DLD1 (cell line): ENCODE data around the gene SLC1A7.

Experiments
- in situ Hi-C: cut with HindIII; loops from 2 replicates; pipeline ENCODE4 v1.10.0; 2017; ENCODE audit warnings: low sequenced_read_pairs

The SLC1A7 gene

DNA sequence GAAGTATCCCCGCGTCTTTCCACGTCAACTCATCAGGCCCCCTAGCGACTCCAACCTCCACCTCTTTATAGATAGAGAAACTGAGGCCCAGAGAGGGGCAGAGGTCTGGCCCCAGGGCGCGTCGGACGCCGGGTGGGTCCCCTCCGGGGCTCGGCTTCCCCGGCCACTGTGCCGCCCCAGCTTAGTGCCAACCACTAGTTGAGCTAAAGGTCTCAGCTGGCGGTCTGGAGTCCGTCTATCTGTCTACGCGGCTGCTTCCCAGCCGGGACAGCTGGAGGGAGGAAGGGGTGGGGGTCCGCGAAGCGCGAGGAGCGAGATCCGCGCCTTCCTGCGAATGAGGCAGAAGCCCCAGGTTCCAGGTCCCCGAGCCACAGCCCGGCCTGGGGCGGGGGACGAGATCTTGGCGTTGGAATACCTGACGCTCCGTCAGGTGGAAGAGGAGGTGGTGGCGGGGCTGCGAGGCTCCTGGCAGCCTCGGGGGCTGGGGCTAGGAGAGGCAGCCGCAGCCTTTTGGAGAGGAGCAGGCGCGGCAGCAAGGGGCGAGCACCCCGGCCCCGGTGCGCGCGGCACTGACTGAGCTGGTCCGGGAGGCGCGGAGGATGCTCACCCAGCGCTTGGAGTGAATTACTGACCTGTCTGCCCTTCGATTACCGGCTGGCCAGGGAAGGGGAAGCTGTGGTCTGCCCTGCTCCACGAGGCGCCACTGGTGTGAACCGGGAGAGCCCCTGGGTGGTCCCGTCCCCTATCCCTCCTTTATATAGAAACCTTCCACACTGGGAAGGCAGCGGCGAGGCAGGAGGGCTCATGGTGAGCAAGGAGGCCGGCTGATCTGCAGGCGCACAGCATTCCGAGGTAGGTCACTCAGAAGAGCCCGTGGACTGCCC is 79.5 kb downstream of the SLC1A7 start:
- in situ Hi-C loops = no loop called here

DNA sequence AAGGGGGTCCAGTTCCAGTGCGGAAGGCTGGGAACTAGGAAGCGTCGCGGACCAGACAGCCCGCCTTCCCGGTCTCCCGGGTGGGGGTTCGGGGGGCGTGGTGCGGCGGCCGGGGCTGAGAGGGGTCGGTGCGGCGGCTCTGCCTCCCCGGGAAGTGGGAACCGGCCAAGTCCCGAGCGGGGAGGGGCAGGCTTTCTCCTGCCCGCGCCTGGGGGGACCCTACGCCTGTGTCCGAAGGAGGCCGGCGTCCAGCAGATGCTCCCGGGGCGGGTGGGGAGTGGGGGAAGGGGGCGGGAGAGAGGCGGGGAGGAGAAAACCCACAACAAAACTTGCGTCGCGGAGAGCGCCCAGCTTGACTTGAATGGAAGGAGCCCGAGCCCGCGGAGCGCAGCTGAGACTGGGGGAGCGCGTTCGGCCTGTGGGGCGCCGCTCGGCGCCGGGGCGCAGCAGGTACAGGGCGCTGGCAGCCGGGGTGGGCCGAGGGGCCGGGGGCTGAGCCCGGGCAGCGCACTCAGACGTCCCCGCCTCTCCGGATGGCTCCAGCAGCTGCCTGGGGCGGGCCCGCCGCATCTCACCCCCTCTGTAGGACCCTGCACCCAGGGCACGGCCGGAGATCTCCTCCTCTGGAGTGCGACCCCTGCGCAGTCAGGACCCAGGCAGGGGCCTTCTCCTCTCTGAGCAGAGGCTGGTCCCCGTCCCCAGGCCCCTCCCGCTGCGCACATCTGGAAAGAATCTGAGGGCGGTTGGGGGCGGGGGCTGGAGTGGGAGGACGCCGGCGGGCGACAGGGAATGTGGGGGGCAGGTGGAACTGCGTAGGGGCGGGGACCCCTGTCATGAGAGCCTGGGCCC is 80.4 kb downstream of the SLC1A7 start, which contains the start of gene PODN:
PODN (plus strand) TSS at position 355 of the 849 bp plus-strand sequence. CDS start 7,643 bp downstream, outside the sequence.
- in situ Hi-C loops = no loop called here

DNA sequence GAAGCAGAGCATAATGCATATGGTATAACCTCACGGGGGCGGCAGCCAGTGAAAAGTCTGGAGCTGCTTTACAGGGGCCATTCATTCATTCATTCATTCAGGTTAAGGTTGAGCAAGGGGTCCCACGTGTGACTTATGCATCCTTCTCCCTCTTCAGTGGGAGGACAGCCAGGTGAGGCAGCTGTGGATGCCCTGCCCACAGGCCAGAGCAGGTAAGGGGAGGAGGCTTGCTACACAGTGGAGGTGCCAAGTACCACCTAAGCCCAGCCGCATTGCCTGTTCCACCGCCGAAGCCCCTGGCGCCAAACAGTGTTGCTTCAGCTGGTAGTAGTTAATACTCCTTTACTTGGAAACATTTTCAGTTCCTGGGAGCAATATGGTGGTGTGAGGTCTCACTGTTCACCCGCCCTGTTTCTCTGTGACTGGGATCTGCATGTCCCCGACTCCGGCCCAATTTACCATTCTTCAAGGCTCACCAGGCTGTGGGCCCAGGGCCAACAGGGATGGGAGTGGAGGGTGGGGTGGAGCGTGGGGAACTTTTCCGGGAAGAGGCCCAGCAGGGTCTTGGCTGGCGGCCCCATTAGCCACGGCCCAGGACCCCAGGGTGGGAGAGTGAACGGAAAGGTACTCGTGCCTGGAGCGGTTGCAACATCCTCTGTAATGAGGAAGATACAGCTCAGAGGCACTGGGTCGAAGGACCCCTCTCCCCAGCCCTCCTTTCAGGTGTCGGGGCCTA is 81.1 kb downstream of the SLC1A7 start:
- in situ Hi-C loops = no loop called here

DNA sequence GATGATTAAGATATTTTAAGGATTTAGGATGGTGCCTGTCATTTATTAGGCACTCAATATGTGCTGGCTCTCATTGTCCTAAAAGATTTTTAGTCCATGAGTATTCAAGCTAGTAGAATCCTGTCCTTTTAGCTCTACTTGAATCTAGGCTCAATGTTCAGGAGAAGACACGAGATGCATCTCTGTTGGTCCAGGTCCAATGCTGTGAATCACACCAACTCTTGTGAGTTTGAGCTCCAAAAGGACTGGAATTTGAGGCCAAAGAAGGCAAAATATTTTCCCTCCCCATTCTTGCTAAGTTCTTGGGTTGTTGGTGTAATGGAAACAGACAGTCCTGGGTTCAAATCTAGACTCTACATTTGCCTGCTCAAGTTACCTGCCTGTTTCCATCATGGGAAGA is 81.9 kb downstream of the SLC1A7 start:
- in situ Hi-C loops = no loop called here

DNA sequence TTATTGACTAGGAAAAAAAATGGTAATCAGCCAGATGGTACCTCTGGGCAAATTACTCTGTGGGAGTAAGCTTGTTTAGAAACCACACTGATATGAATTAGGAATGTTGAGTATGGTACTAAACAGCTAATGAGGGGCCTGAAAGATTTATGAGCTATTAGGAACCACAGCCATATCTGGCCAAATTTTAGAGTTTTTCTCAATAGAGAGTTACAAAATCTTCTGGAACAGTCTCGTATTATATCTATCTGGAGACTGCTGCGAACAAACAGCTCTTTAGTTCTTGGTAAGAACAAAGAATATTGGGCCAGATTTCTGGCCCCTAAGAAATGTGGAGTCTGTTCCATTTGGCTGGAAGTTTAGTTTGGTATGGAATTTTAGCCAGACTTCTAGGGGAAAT is 85.3 kb downstream of the SLC1A7 start:
- in situ Hi-C loops = no loop called here

DNA sequence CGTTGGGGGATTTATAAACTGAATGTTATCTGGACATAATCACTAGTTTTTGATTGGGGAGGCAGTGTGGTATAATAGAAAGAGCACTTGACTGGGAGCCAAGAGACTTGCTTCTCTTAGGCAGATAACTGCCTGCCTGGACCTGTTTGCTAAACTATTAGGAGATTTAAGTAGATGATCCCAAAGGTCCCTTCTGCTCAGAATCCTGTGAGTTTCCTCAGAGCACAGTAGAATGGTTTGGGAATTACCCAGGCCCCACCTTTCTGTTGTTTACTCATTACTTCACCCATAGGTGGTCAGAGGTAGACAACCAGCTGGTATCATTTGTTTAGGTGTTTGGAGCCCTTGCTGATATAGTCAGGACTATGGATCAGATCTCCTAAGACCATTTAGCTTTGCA is 90.8 kb downstream of the SLC1A7 start:
- in situ Hi-C loops = no loop called here

DNA sequence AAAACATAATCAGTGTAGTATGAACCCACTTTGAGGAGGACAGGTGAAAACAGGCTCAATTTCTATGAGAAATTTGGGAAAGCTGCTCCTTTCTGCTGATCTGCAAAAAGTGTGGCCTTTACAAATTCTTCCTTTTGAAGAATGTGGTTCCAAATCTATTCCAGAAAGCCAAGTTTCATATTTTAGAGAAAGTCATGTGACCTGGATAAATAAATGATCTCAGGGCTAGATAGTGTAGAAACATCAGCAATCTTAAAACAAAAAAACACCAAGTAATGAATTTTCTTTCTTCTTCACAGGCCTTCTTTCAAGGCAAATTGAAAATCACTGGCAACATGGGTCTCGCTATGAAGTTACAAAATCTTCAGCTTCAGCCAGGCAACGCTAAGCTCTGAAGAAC is 92.1 kb downstream of the SLC1A7 start:
- in situ Hi-C loops = no loop called here

DNA sequence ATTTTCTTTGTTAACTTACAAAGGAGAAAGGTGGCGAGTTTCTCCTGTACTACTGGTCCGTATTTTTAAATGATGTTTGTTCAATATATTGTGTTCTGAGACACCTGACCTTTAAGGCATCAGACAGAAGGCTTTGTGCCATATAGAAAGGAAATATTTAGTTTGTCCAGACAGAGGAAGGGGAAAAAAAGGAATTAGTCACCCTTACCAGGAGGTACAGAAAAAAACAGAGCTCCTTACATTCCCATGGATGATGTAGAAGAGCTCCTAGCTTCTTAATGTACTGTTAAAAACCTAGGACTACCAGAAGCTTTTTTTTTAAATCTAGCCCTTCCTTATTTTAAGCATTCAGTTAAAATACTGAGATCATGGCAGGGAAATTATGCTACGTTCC is 92.9 kb downstream of the SLC1A7 start:
- in situ Hi-C loops = no loop called here

DNA sequence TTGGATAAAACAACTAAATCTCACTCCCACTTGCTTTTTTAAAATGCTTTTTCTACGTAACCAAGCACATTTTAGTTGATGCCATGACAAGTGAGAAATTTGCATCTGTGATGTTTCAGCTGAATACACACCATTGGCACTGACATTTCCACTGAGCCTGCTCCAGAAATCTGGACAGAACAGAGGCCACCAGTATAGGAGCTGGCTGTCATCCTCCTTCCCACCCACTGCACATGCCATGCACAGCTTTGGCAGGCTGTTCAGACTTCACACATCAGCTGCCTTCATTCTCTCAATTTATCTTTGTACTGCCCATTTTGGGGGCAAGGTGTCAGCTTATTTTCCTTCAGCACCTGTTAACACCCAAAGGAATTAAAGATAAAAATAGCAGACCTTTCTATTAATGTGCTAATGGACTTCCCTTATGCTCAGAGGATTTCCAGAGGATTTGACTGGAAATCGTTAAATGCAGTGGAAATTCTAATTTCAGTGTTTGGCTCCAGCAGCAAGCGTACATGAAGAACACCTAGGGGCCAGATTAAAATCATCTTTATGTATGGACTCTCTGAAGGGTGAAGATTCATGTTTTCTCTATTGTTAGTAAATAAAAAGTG is 93.4 kb downstream of the SLC1A7 start:
- in situ Hi-C loops = no loop called here

DNA sequence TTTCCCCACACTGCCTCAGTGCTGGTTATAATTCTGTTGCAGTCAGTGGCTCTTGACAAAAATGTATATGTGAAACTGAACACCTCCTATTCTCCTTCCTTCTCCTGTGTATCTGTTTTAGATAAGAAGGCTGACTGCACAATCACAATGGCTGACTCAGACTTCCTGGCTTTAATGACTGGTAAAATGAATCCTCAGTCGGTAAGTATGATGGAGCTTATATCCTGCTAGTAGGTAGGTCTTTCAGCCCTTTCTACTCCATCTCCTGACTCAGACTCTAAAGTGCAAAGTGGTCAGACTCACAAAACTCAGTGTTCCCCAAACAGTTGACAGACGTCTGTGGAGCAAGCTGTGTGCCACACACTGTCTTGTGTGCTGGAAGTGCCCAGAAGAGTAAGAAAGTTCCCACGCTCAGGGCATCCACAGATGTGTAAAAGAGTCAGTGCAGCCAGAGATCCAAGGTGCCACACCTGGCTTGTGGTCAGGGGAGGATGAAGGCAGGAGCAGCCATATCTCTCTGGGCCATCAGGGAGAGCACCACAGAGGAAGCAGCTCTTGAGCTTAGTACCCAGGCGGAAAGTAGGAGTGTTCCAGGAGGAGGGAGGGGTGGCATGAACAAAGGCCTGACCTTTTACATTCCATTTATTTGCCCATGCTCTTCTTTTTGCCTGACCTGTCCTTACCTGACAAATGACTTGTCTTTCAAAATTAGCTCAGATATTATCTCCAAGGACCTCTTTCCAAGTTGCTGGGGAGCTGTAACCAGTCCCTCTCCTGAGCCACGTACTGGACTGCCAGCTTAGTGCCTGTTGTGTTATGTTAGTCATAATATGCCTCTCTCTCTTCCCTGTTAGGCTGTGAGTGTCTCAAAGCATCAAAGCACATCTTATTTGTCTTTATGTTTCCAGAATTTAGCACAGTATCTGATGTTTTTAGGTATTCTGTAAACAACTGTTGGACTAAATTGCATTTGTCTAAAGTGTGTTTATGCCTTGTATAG is 94.4 kb downstream of the SLC1A7 start:
- in situ Hi-C loops = no loop called here

DNA sequence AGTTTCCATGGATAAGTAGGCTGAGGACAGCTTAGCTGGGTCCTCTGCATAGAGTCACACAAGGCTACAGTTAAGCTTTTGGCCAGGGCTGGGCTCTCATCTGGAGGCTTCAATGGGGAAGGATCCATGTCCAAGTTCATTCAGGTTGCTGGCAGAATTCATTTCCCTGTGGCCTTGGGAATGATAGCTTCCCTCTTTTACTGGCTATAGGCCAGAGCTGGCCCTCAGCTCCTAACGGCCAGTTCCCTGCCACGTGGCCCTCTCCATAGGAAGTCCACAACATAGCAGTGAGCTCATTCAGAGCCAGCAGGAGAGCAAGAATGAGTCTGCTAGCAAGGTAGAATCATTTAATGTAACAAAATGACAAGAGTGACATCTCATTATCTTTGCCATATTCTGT is 95.5 kb downstream of the SLC1A7 start:
- in situ Hi-C loops = no loop called here

DNA sequence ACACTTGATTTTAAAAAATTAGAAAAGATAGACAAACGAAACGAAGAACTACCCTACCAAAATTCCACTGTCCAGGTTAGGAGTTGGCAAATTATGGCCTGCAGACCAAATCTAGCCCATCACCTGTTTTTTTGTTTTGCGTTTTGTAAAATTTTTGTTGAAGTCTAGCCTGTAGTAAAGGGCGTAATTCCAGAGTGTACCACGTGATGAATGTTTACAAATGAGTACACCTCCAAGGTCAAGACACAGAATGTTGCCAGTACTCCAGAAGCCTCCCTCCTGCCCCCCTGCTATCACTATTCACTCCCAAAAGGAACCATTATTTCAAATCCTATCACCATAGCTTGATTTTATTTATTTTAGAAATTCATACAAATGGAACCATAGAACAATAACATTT is 97.5 kb downstream of the SLC1A7 start:
- in situ Hi-C loops = no loop called here

DNA sequence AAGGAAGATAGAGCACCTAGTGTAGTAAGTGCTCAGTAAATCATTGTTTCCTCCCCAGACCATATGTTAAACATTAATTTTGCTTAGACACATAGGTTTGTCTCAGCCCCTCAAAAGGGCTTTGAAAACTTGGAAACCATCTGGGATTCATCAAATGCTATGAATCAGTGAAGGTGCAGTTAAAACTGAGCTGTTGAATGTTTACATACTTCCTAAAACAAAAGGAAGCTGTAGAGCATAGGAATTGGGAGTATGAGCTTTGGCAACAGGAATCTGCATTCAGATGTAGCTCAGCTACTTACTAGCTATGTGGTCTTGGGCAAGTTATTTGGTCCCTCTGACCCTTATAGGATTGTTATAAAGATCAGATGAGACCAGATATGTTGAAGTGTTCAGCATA is 99.2 kb downstream of the SLC1A7 start:
- in situ Hi-C loops = no loop called here

DNA sequence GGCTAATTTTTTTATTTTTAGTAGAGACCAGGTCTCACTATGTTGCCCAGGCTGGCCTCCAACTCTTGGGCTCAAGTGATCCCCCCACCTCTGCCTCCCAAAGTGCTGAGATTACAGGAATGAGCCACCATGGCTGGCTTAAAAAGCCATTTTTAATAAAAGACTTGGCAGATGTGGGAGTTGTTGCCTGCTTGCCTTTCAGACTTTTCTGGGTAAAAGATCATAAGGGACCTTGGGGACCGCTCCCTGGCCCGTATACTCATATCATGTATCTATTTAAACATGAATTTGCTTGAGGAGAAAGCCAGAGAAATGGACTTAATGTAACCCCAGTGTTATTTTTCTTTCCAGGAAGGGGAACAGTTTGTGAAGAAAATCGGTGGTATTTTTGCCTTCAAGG is 103.9 kb downstream of the SLC1A7 start:
- in situ Hi-C loops = no loop called here
